Osteoblast (primary cell): Measurements from ENCODE around the gene EXOC3L1. TPM values are rescaled to one million over a fixed set of nuclear protein-coding genes. Genes with fewer than 3 reads are reported as not detected.

Experiments
- DNase-seq: peaks from one replicate; pipeline ENCODE4 v3.0.0; 2011; ENCODE audit warnings: low spot score, mixed read lengths; ENCODE audit not compliant: insufficient read length; ENCODE audit errors: missing footprints
- H2AFZ ChIP-seq: 2 replicates; pipeline ENCODE4 v1.6.0; 2011; ENCODE audit warnings: mild to moderate bottlenecking, low read length
- H3K27ac ChIP-seq: 2 replicates; pipeline ENCODE4 v1.5.1; 2011; ENCODE audit warnings: mild to moderate bottlenecking, low read depth, low read length, moderate library complexity
- H3K27me3 ChIP-seq: 2 replicates; pipeline ENCODE4 v1.6.0; 2012; ENCODE audit warnings: mild to moderate bottlenecking, control low read depth, inconsistent platforms, low read length, moderate library complexity; ENCODE audit not compliant: insufficient read depth
- H3K36me3 ChIP-seq: 2 replicates; pipeline ENCODE4 v1.5.1; 2011; ENCODE audit warnings: mild to moderate bottlenecking, low read length, control low read depth, moderate library complexity; ENCODE audit not compliant: insufficient read depth
- H3K4me1 ChIP-seq: 2 replicates; pipeline ENCODE4 v1.5.1; 2011; ENCODE audit warnings: mild to moderate bottlenecking, low read length, control low read depth, moderate library complexity; ENCODE audit not compliant: insufficient read depth
- H3K4me2 ChIP-seq: 2 replicates; pipeline ENCODE4 v1.6.0; 2011; ENCODE audit warnings: mild to moderate bottlenecking, low read length; ENCODE audit not compliant: insufficient read depth
- H3K4me3 ChIP-seq: fragments of 200-600 bp; sonication (generic); 3 replicates; pipeline ENCODE4 v1.5.1; 2012; ENCODE audit warnings: mild to moderate bottlenecking, low read length, inconsistent platforms; ENCODE audit not compliant: insufficient read depth
- H3K79me2 ChIP-seq: 2 replicates; pipeline ENCODE4 v1.6.0; 2012; ENCODE audit warnings: mild to moderate bottlenecking, low read length, control low read depth, inconsistent platforms; ENCODE audit not compliant: insufficient read depth
- H3K9me3 ChIP-seq: 2 replicates; pipeline ENCODE4 v1.5.1; 2011; ENCODE audit warnings: low read depth, low read length, control low read depth
- H4K20me1 ChIP-seq: 2 replicates; pipeline ENCODE4 v1.6.0; 2012; ENCODE audit warnings: mild to moderate bottlenecking, low read length, control low read depth; ENCODE audit not compliant: insufficient read depth
- CTCF ChIP-seq: IDR thresholded peaks from 2 replicates; pipeline ENCODE4 v1.5.1; 2011; ENCODE audit warnings: mild to moderate bottlenecking, low read depth, low read length, moderate library complexity; ENCODE audit errors: extremely low read depth
- total RNA-seq: library from RNA; depleted of rRNA; stranded (reverse); fragments of >200 nt; gene quantifications from 2 replicates; pipeline ENCODE4 v1.2.3, GENCODE V29; 2012

Gene EXOC3L1
- total RNA-seq, 1 donor: not detected

- peak; percentile 83 for TF ChIP-seq CTCF
- DNase-seq: peak; percentile 99
- H3K36me3 ChIP-seq: peaks cover 54% of the 10 kb centered on the region
These were observed 8.3 kb upstream of the EXOC3L1 start for GRCh38 chr16:67198238-67198734.

GRCh38 chr16:67197704-67198103 is 7.8 kb upstream of the EXOC3L1 start:
- Histone ChIP-seq H3K9me3 (no peaks in the 10 kb centered on the region), H3K27ac (no peak overlapping the region), H3K36me3 (peaks cover 52% of the 10 kb centered on the region), H4K20me1 (peaks cover 43% of the 10 kb centered on the region), H3K4me3 (no peak overlapping the region), H3K27me3 (no peaks in the 10 kb centered on the region), H2AFZ (no peak overlapping the region), H3K4me2 (no peak overlapping the region), H3K79me2 (peaks cover 35% of the 10 kb centered on the region), H3K4me1 (peaks cover 14% of the 10 kb centered on the region)
- DNase-seq: no peak
- TF ChIP-seq CTCF: no peak

More at GRCh38 chr16:67198238-67198734, 8.3 kb upstream of the EXOC3L1 start:
- H3K4me2 ChIP-seq: no peak overlapping the region
- no peaks in the 10 kb centered on the region for H3K9me3 ChIP-seq
- H3K4me3 ChIP-seq: no peak overlapping the region
- H3K27ac ChIP-seq: no peak overlapping the region
- H3K79me2 ChIP-seq: peaks cover 30% of the 10 kb centered on the region
- H3K4me1 ChIP-seq: peaks cover 8% of the 10 kb centered on the region
- peaks cover 37% of the 10 kb centered on the region for H4K20me1 ChIP-seq
- no peaks in the 10 kb centered on the region for H3K27me3 ChIP-seq
- no peak overlapping the region for H2AFZ ChIP-seq

- H3K36me3 ChIP-seq: peaks cover 49% of the 10 kb centered on the region
- peaks cover 46% of the 10 kb centered on the region for H4K20me1 ChIP-seq
- H2AFZ ChIP-seq: no peak overlapping the region
- DNase-seq: no peak
- TF ChIP-seq CTCF: no peak
- H3K9me3 ChIP-seq: no peaks in the 10 kb centered on the region
- peaks cover 42% of the 10 kb centered on the region for H3K79me2 ChIP-seq
- peaks cover 17% of the 10 kb centered on the region for H3K4me1 ChIP-seq
- no peak overlapping the region for H3K4me2 ChIP-seq
- no peak overlapping the region for H3K27ac ChIP-seq
- no peak overlapping the region for H3K4me3 ChIP-seq
- no peaks in the 10 kb centered on the region for H3K27me3 ChIP-seq
These were observed 6.9 kb upstream of the EXOC3L1 start for GRCh38 chr16:67196881-67197280.

GRCh38 chr16:67195676-67196075 is 5.7 kb upstream of the EXOC3L1 start:
- H4K20me1 ChIP-seq: peaks cover 46% of the 10 kb centered on the region
- H3K36me3 ChIP-seq: peaks cover 49% of the 10 kb centered on the region
- H3K9me3 ChIP-seq: no peaks in the 10 kb centered on the region

More at GRCh38 chr16:67195676-67196075, 5.7 kb upstream of the EXOC3L1 start:
- peaks cover 27% of the 10 kb centered on the region for H3K4me1 ChIP-seq
- H3K4me3 ChIP-seq: no peak overlapping the region
- peaks cover 42% of the 10 kb centered on the region for H3K79me2 ChIP-seq
- H3K4me2 ChIP-seq: no peak overlapping the region
- no peak overlapping the region for H3K27ac ChIP-seq
- no peak overlapping the region for H2AFZ ChIP-seq
- TF ChIP-seq CTCF: no peak
- H3K27me3 ChIP-seq: no peaks in the 10 kb centered on the region
- DNase-seq: peak; percentile 67
